ENCODE measurements around the gene SLCO3A1. TPM values are rescaled to one million over a fixed set of nuclear protein-coding genes. Genes with fewer than 3 reads are reported as not detected.
A peak's percentile ranks its signal among the peaks of the same experiment; 100 is the strongest.

The SLCO3A1 gene
- total RNA-seq, result 10 to 100 TPM; 12.4 to 12.9 TPM
- 10 to 100 TPM in 2 of 3 donors, 1 to 10 TPM in 1; 9.3 to 11.8 (median 10.2) TPM for polyA plus RNA-seq
- total RNA-seq, result 4.4 to 16.9 (median 8.9) reads per million in 6 experiments

DNA sequence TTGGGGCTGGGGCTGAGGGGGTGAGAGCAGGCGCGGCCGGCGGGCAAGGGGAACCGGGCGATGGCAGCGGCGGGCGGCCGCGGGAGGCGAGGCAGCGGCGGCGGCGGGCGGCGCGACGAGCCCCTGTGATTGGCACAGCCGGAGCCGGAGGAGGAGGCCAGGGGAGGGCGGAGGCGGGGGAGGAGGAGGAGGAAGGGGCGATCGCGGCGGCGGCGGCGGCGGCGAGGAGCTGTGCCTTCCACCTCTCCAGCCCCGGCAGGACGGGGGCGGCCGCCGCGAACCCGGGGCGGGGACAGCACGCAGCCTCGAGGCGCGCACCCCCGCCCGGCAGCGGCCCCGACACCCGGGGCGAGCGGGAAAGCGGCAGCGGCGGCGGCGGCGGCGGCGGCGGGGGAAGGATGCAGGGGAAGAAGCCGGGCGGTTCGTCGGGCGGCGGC is at the start of gene SLCO3A1:
Gene SLCO3A1, plus strand, starts transcription at position 198 of the 437 bp plus-strand sequence.
- no peaks in the 10 kb centered on the region for H3K36me3 Mint-ChIP-seq
- peak within 1 kb of the TSS; percentile 23 to 93 (median 90) for H3K27ac Mint-ChIP-seq
- H3K9me3 Mint-ChIP-seq, result no peaks in the 10 kb centered on the region
- peaks cover 0 to 1% (median 0%) of the 10 kb centered on the region in 5 donors for H3K27me3 Mint-ChIP-seq
- H3K4me3 Mint-ChIP-seq, result peak within 1 kb of the TSS; percentile 82 to 94 (median 86)
- POLR2A ChIA-PET, result interaction anchor here (1.1 to 1.4 kb wide), 2 partner anchors 14 to 384 kb away, joined by 3 read pairs; no protein-coding TSS in a partner anchor
- ATAC-seq, result peak; percentile 47 to 66
- peaks cover 41 to 69% (median 65%) of the 10 kb centered on the region in 4 donors for H3K4me1 Mint-ChIP-seq
- DNase-seq, result peak in 7 of 10 donors; percentile 40 to 81 (median 60)

- H3K4me1 Mint-ChIP-seq, result peaks cover 0 to 2% (median 0%) of the 10 kb centered on the region in 4 donors
- ATAC-seq, result no peak
- H3K27ac Mint-ChIP-seq, result peak overlapping the region in 1 of 10 donors; percentile 71
- peaks cover 0 to 8% (median 2%) of the 10 kb centered on the region in 9 donors for H3K9me3 Mint-ChIP-seq
- peaks cover 0 to 5% (median 0%) of the 10 kb centered on the region in 3 donors for H3K36me3 Mint-ChIP-seq
- peaks cover 12 to 35% (median 20%) of the 10 kb centered on the region in 5 donors for H3K27me3 Mint-ChIP-seq
- H3K4me3 Mint-ChIP-seq, result no peak overlapping the region
- POLR2A ChIA-PET, result no interaction called here
- DNase-seq, result no peak
Measured at GRCh38 chr15:91807122-91807521, 46.4 kb upstream of the SLCO3A1 start.

- no peak overlapping the region for H3K4me3 Mint-ChIP-seq
- POLR2A ChIA-PET, result no interaction called here
Measured at GRCh38 chr15:91813924-91814323, 39.6 kb upstream of the SLCO3A1 start.

DNA sequence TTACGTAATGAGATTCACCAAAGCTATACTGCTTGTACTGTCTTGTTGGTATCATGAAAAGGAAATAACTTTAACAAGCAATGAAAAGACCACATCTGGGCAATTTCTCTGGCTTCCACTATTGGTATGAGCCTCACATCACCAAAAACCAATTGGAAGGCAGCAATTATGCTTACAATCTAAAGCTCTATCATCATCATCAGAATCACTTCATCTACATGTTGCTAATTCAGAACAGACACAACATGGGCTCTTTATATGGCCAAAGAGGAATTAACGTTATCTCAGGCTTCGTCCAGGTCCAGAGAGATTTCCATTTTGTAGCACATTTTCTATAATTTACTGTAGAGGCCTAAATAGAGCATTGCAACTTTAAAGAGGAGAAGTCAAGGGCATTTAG is 36.6 kb upstream of the SLCO3A1 start:
- Mint-ChIP-seq H3K27ac (no peak overlapping the region), H3K9me3 (peaks cover 7 to 40% (median 18%) of the 10 kb centered on the region in 9 donors), H3K4me3 (no peak overlapping the region), H3K4me1 (no peaks in the 10 kb centered on the region), H3K36me3 (peaks cover 0 to 18% (median 0%) of the 10 kb centered on the region in 3 donors), H3K27me3 (peaks cover 4 to 12% (median 11%) of the 10 kb centered on the region in 5 donors)
- DNase-seq (no peak), ATAC-seq (no peak)
- POLR2A ChIA-PET, result no interaction called here

More at GRCh38 chr15:91813924-91814323, 39.6 kb upstream of the SLCO3A1 start:
- H3K27ac Mint-ChIP-seq, result no peak overlapping the region
- H3K9me3 Mint-ChIP-seq, result peaks cover 9 to 47% (median 19%) of the 10 kb centered on the region in 9 donors
- no peak for DNase-seq
- H3K4me1 Mint-ChIP-seq, result peaks cover 0 to 2% (median 0%) of the 10 kb centered on the region in 4 donors
- ATAC-seq, result no peak
- H3K27me3 Mint-ChIP-seq, result peaks cover 0 to 9% (median 4%) of the 10 kb centered on the region in 5 donors
- H3K36me3 Mint-ChIP-seq, result peaks cover 0 to 23% (median 0%) of the 10 kb centered on the region in 3 donors

DNA sequence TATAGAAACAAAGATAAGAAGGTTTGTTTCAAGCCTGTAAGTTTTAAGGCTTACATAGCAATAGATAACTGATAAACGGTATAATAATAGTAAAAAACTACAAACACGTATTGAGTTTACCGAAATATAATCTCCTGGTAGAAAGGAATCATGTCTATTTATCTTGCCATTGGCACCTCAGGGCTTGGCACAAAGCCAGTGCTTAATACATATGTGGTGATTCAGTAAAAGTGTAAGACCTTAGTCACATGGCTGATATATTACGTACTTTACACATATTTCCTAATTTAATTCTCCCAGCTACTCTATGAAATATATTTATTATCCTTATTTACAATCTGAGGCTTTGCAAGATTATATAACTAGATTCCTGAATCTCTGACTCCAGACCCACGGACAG is 32.0 kb upstream of the SLCO3A1 start:
- Mint-ChIP-seq H3K27me3 (peaks cover 2 to 11% (median 6%) of the 10 kb centered on the region in 5 donors), H3K27ac (no peak overlapping the region), H3K9me3 (no peaks in the 10 kb centered on the region), H3K4me1 (no peaks in the 10 kb centered on the region), H3K36me3 (no peaks in the 10 kb centered on the region), H3K4me3 (no peak overlapping the region)
- no peak for DNase-seq
- POLR2A ChIA-PET, result no interaction called here
- no peak for ATAC-seq

DNA sequence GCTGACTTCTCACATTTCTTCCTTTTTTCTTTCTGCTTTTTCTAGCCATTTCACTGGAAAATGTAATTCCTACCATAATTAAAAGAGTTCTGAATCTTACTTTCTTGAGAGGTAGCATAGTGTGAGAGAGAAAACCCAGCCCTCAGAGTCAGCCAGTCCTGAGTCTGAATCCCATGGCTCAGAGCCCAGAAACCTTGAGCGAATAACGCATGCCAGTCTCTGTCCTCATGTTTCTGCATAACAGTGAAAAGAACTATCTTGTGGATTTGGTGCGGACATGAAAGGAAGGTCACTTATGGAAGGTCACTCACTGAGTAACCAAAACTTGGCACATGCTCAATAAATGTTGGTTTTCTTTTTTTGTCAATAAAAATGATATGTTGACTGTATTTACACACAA is 29.3 kb upstream of the SLCO3A1 start:
- ATAC-seq, result no peak
- DNase-seq, result no peak
- POLR2A ChIA-PET, result interaction anchor here (0.5 kb wide), 1 partner anchor 353 kb away, joined by 3 read pairs; no protein-coding TSS in a partner anchor
- Mint-ChIP-seq H3K9me3 (no peaks in the 10 kb centered on the region), H3K4me3 (no peak overlapping the region), H3K4me1 (no peaks in the 10 kb centered on the region), H3K27ac (no peak overlapping the region), H3K27me3 (peaks cover 2 to 11% (median 10%) of the 10 kb centered on the region in 5 donors), H3K36me3 (no peaks in the 10 kb centered on the region)

- Mint-ChIP-seq H3K36me3 (no peaks in the 10 kb centered on the region), H3K4me3 (no peak overlapping the region), H3K9me3 (no peaks in the 10 kb centered on the region), H3K4me1 (no peaks in the 10 kb centered on the region), H3K27me3 (peaks cover 0 to 7% (median 1%) of the 10 kb centered on the region in 5 donors), H3K27ac (no peak overlapping the region)
- ATAC-seq (no peak), DNase-seq (no peak)
- POLR2A ChIA-PET, result no interaction called here
Measured at GRCh38 chr15:91826443-91826842, 27.1 kb upstream of the SLCO3A1 start.

DNA sequence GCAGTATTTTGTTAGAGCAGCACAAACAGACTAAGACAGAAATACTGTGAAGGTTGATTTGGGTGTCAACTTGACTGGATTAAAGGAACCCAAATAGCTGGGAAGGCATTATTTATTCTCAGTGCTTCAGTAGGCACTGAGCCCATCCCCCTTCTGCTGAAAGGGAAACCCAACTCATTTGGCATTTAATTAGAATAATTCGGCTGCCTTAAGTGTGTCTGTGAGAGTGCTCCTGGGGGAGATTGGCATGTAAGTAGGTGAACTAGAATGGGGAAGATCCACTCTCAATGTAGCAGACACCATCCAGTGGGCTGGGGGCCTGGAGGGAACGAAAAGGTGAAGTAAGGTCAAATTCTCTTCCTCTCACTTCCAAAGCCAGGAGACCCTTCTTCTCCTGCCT is 20.5 kb upstream of the SLCO3A1 start:
- ATAC-seq, result no peak
- H3K4me3 Mint-ChIP-seq, result no peak overlapping the region

DNA sequence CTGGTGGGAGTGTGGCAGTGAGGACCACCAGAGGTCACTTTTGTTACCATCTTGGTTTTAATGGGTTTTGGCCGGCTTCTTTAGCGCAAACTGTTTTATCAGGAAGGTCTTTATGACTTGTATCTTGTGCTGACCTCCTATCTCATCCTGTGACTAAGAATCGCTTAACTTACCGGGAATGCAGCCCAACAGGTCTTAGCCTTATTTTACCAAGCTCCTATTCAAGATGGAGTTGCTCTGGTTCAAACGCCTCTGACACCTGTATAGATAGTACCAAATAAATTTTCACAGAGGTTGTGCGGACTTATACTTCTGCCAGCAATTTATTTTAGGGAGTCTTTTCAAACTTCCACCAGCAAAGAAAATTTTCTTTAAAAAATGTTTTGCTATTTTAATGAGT is 13.6 kb upstream of the SLCO3A1 start:
- H3K36me3 Mint-ChIP-seq, result peaks cover 0 to 8% (median 0%) of the 10 kb centered on the region in 3 donors
- H3K27ac Mint-ChIP-seq, result no peak overlapping the region
- peaks cover 10 to 36% (median 19%) of the 10 kb centered on the region in 5 donors for H3K27me3 Mint-ChIP-seq
- H3K9me3 Mint-ChIP-seq, result peaks cover 0 to 15% (median 0%) of the 10 kb centered on the region in 9 donors
- no peaks in the 10 kb centered on the region for H3K4me1 Mint-ChIP-seq
- ATAC-seq, result no peak
- no peak for DNase-seq
- POLR2A ChIA-PET, result no interaction called here
- H3K4me3 Mint-ChIP-seq, result no peak overlapping the region

More for the DNA sequence above, 20.5 kb upstream of the SLCO3A1 start:
- POLR2A ChIA-PET, result no interaction called here
- Mint-ChIP-seq H3K27me3 (peaks cover 2 to 18% (median 11%) of the 10 kb centered on the region in 5 donors), H3K4me1 (no peaks in the 10 kb centered on the region), H3K27ac (no peak overlapping the region), H3K9me3 (no peaks in the 10 kb centered on the region), H3K36me3 (no peaks in the 10 kb centered on the region)
- DNase-seq, result no peak

DNA sequence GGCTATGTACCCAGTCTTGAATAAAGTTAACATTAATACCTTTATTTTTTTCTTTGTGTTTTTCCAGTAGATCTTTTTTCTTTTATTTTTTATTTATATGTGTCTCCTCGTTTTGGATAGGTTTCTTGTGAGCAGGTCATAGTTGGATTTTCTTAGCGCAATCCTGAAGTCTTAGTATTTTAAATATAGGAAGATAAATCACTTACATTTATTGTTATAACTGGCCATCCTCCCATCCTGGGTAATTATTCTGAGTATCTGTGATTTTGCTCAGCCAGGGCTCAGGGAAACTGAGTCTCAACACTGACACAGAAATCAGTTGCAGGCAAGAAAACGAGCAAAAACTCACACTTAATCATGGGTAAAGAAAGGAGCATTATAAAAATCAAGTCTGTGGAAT is 11.6 kb upstream of the SLCO3A1 start:
- H3K4me3 Mint-ChIP-seq, result no peak overlapping the region
- peaks cover 8 to 49% (median 26%) of the 10 kb centered on the region in 5 donors for H3K27me3 Mint-ChIP-seq
- H3K9me3 Mint-ChIP-seq, result peaks cover 0 to 15% (median 0%) of the 10 kb centered on the region in 9 donors
- no peak overlapping the region for H3K27ac Mint-ChIP-seq
- DNase-seq (no peak), ATAC-seq (no peak)
- peaks cover 0 to 8% (median 0%) of the 10 kb centered on the region in 3 donors for H3K36me3 Mint-ChIP-seq
- POLR2A ChIA-PET, result no interaction called here
- H3K4me1 Mint-ChIP-seq, result peaks cover 0 to 2% (median 0%) of the 10 kb centered on the region in 4 donors

- DNase-seq, result no peak
- no peak overlapping the region for H3K4me3 Mint-ChIP-seq
- H3K27me3 Mint-ChIP-seq, result peaks cover 7 to 34% (median 26%) of the 10 kb centered on the region in 5 donors
- H3K36me3 Mint-ChIP-seq, result peaks cover 0 to 8% (median 0%) of the 10 kb centered on the region in 3 donors
- ATAC-seq, result no peak
- H3K4me1 Mint-ChIP-seq, result peaks cover 2 to 5% (median 3%) of the 10 kb centered on the region in 4 donors
- POLR2A ChIA-PET, result no interaction called here
- peaks cover 0 to 15% (median 0%) of the 10 kb centered on the region in 9 donors for H3K9me3 Mint-ChIP-seq
- no peak overlapping the region for H3K27ac Mint-ChIP-seq
Measured at GRCh38 chr15:91844341-91844740, 9.2 kb upstream of the SLCO3A1 start.

GRCh38 chr15:91844928-91845327 is 8.6 kb upstream of the SLCO3A1 start:
- DNase-seq (no peak), ATAC-seq (no peak)
- Mint-ChIP-seq H3K4me1 (peaks cover 8 to 11% (median 9%) of the 10 kb centered on the region in 4 donors), H3K4me3 (no peak overlapping the region), H3K27me3 (peaks cover 7 to 34% (median 24%) of the 10 kb centered on the region in 5 donors), H3K9me3 (peaks cover 0 to 15% (median 0%) of the 10 kb centered on the region in 9 donors), H3K27ac (peak overlapping the region in 1 of 10 donors; percentile 9), H3K36me3 (peaks cover 0 to 8% (median 0%) of the 10 kb centered on the region in 3 donors)
- POLR2A ChIA-PET, result no interaction called here

GRCh38 chr15:91845720-91846119 is 7.8 kb upstream of the SLCO3A1 start:
- Mint-ChIP-seq H3K27me3 (peaks cover 7 to 34% (median 19%) of the 10 kb centered on the region in 5 donors), H3K4me3 (no peak overlapping the region), H3K9me3 (peaks cover 0 to 15% (median 0%) of the 10 kb centered on the region in 9 donors), H3K36me3 (peaks cover 0 to 8% (median 0%) of the 10 kb centered on the region in 3 donors), H3K27ac (no peak overlapping the region), H3K4me1 (peaks cover 10 to 15% (median 12%) of the 10 kb centered on the region in 4 donors)
- no peak for ATAC-seq
- no peak for DNase-seq
- POLR2A ChIA-PET, result no interaction called here
